Endothelial cell of umbilical vein (primary cell): ENCODE results near the gene MACROD2.

Experiments used
- EZH2 ChIP-seq: IDR thresholded peaks from 2 replicates; pipeline ENCODE4 v1.6.1; 2012; ENCODE audit warnings: borderline replicate concordance, low read depth, mild to moderate bottlenecking, moderate library complexity, low read length, inconsistent platforms; ENCODE audit not compliant: severe bottlenecking
- FOS ChIP-seq: IDR thresholded peaks from 2 replicates; pipeline ENCODE4 v1.6.1; 2011; ENCODE audit warnings: mild to moderate bottlenecking, low read length, moderate library complexity, borderline replicate concordance; ENCODE audit not compliant: insufficient read depth
- GATA2 ChIP-seq: IDR thresholded peaks from 2 replicates; pipeline ENCODE4 v1.7.0; 2011; ENCODE audit warnings: low read depth, mild to moderate bottlenecking, moderate library complexity, mixed read lengths, low read length; ENCODE audit not compliant: insufficient read length, insufficient read depth
- MAX ChIP-seq: IDR thresholded peaks from 2 replicates; pipeline ENCODE4 v1.6.1; 2011; ENCODE audit not compliant: insufficient read depth, insufficient read length
- MYC ChIP-seq: IDR thresholded peaks from one replicate; pipeline ENCODE4 v1.6.1; 2011; ENCODE audit warnings: mild to moderate bottlenecking, low read depth, low read length
- POLR2A ChIP-seq: IDR thresholded peaks from 2 replicates; pipeline ENCODE4 v1.6.1; 2012; ENCODE audit warnings: low read depth, mild to moderate bottlenecking, control low read depth, low read length
- POLR2AphosphoS5 ChIP-seq: IDR thresholded peaks from 2 replicates; pipeline ENCODE4 v1.6.1; 2012; ENCODE audit warnings: low read depth, mild to moderate bottlenecking, control low read depth, low read length, moderate library complexity; ENCODE audit not compliant: insufficient read depth
- TF ChIP-seq, protein P1 (sequence below), 2 donors: IDR thresholded peaks; 1 replicate in 1 of 2; 2 replicates in 1 of 2; pipeline ENCODE4 v1.5.1; 2011; ENCODE audit warnings: low read length in 2 of 2, mild to moderate bottlenecking in 2 of 2, moderate library complexity in 2 of 2, control low read depth in 1 of 2, inconsistent platforms in 1 of 2, low read depth in 1 of 2; ENCODE audit not compliant: insufficient read depth in 1 of 2; ENCODE audit errors: extremely low read depth in 1 of 2

- TF ChIP-seq MYC (no peak), POLR2A (no peak), POLR2AphosphoS5 (no peak), FOS (no peak), EZH2 (no peak), MAX (no peak), GATA2 (no peak)
- TF ChIP-seq, protein P1, sequence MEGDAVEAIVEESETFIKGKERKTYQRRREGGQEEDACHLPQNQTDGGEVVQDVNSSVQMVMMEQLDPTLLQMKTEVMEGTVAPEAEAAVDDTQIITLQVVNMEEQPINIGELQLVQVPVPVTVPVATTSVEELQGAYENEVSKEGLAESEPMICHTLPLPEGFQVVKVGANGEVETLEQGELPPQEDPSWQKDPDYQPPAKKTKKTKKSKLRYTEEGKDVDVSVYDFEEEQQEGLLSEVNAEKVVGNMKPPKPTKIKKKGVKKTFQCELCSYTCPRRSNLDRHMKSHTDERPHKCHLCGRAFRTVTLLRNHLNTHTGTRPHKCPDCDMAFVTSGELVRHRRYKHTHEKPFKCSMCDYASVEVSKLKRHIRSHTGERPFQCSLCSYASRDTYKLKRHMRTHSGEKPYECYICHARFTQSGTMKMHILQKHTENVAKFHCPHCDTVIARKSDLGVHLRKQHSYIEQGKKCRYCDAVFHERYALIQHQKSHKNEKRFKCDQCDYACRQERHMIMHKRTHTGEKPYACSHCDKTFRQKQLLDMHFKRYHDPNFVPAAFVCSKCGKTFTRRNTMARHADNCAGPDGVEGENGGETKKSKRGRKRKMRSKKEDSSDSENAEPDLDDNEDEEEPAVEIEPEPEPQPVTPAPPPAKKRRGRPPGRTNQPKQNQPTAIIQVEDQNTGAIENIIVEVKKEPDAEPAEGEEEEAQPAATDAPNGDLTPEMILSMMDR (IDR thresholded peaks at IDR 0.05; ENCODE audit: extremely low read depth in 1 of 2, insufficient read depth in 1 of 2, low read depth in 1 of 2, low read length in 2 of 2): no peak
Observed at GRCh38 chr20:14510341-14510740, 515.0 kb downstream of the MACROD2 start.
